IMR-90 (cell line): Measurements from ENCODE around the gene RGMB.

Experiments
- BHLHE40 ChIP-seq: fragments of 150-350 bp; IDR thresholded peaks from 2 replicates; pipeline ENCODE4 v1.6.1; 2016; ENCODE audit warnings: mild to moderate bottlenecking, low read depth, low read length
- CEBPB ChIP-seq: IDR thresholded peaks from 2 replicates; pipeline ENCODE4 v1.6.1; 2012; ENCODE audit warnings: low read depth, low read length, improper control_type of control experiment
- CHD1 ChIP-seq: IDR thresholded peaks from 2 replicates; pipeline ENCODE4 v1.6.1; 2012; ENCODE audit warnings: low read depth, low read length, improper control_type of control experiment
- CTCF ChIP-seq: conservative IDR thresholded peaks from 2 replicates; pipeline ENCODE4 v1.5.1; 2012; ENCODE audit warnings: mild to moderate bottlenecking, low read depth, low read length, improper control_type of control experiment
- ELK1 ChIP-seq: fragments of 150-350 bp; IDR thresholded peaks from 2 replicates; pipeline ENCODE4 v1.6.1; 2016; ENCODE audit warnings: low read depth, mild to moderate bottlenecking, low read length, moderate library complexity, borderline replicate concordance
- FOS ChIP-seq: fragments of 150-350 bp; IDR thresholded peaks from 2 replicates; pipeline ENCODE4 v1.6.1; 2016; ENCODE audit warnings: low read depth, low read length
- MAFK ChIP-seq: IDR thresholded peaks from 2 replicates; pipeline ENCODE4 v1.6.1; 2012; ENCODE audit warnings: low read depth, low read length, improper control_type of control experiment
- MXI1 ChIP-seq: IDR thresholded peaks from 2 replicates; pipeline ENCODE4 v1.6.1; 2012; ENCODE audit warnings: low read depth, mild to moderate bottlenecking, low read length, moderate library complexity, borderline replicate concordance
- POLR2A ChIP-seq: IDR thresholded peaks from 2 replicates; pipeline ENCODE4 v1.6.1; 2012; ENCODE audit warnings: mild to moderate bottlenecking, low read depth, low read length
- RAD21 ChIP-seq: IDR thresholded peaks from 2 replicates; pipeline ENCODE4 v1.6.1; 2012; ENCODE audit warnings: low read length, improper control_type of control experiment
- RCOR1 ChIP-seq: IDR thresholded peaks from 2 replicates; pipeline ENCODE4 v1.6.1; 2012; ENCODE audit warnings: mild to moderate bottlenecking, low read length, improper control_type of control experiment; ENCODE audit not compliant: insufficient replicate concordance
- RFX5 ChIP-seq: IDR thresholded peaks from 2 replicates; pipeline ENCODE4 v1.8.0; 2012; ENCODE audit warnings: low read depth, mild to moderate bottlenecking, low read length, moderate library complexity
- SMC3 ChIP-seq: fragments of 150-350 bp; IDR thresholded peaks from 2 replicates; pipeline ENCODE4 v1.6.1; 2016; ENCODE audit warnings: low read depth, mild to moderate bottlenecking, antibody characterized with exemption, low read length, moderate library complexity

- TF ChIP-seq CTCF (no peak), RAD21 (no peak), POLR2A (no peak), CEBPB (no peak), SMC3 (no peak), MXI1 (no peak), FOS (no peak), ELK1 (no peak), RCOR1 (no peak), BHLHE40 (no peak), MAFK (no peak), CHD1 (no peak), RFX5 (no peak)
These were observed 30.9 kb upstream of the RGMB start for GRCh38 chr5:98742396-98743073.
